HepG2 (cell line): ENCODE results near the gene CD7. TPM values are rescaled to one million over a fixed set of nuclear protein-coding genes. Genes with fewer than 3 reads are reported as not detected.

Source experiments
- AHR ChIP-seq: IDR thresholded peaks from 2 replicates; pipeline ENCODE4 v1.6.1; 2018; ENCODE audit warnings: missing genetic modification reagents, missing compliant biosample characterization
- BORCS8-MEF2B ChIP-seq: sonication (generic); formaldehyde crosslinking; IDR thresholded peaks from 2 replicates; pipeline ENCODE4 v1.8.0; 2022; ENCODE audit warnings: mild to moderate bottlenecking, missing genetic modification reagents
- FOXM1 ChIP-seq: sonication (generic); formaldehyde crosslinking; IDR thresholded peaks from 2 replicates; pipeline ENCODE4 v1.5.0; 2020; ENCODE audit warnings: missing genetic modification reagents
- HOXA9 ChIP-seq: sonication (generic); formaldehyde crosslinking; IDR thresholded peaks from 2 replicates; pipeline ENCODE4 v1.8.1; 2022; ENCODE audit warnings: missing genetic modification reagents, mild to moderate bottlenecking, moderate library complexity, borderline replicate concordance
- ISX ChIP-seq: sonication (generic); formaldehyde crosslinking; conservative IDR thresholded peaks from 2 replicates; pipeline ENCODE4 v1.5.0; 2020; ENCODE audit warnings: missing genetic modification reagents
- MATR3 ChIP-seq: sonication (generic); formaldehyde crosslinking; IDR thresholded peaks from 2 replicates; pipeline ENCODE4 v1.4.0; 2020; ENCODE audit warnings: missing genetic modification reagents
- MBNL3 ChIP-seq: fragments of 250-450 bp; sonication (Bioruptor Pico); conservative IDR thresholded peaks from 2 replicates; pipeline ENCODE4 v1.8.0; 2022; ENCODE audit warnings: mild to moderate bottlenecking, inconsistent platforms
- NCOR1 ChIP-seq: fragments of 200-600 bp; sonication (generic); IDR thresholded peaks from 2 replicates; pipeline ENCODE4 v1.7.0; 2017; ENCODE audit warnings: antibody characterized with exemption, low read length, borderline replicate concordance
- NR3C1 ChIP-seq: sonication (generic); formaldehyde crosslinking; IDR thresholded peaks from 2 replicates; pipeline ENCODE4 v1.4.0; 2020; ENCODE audit warnings: missing genetic modification reagents
- RARA ChIP-seq: IDR thresholded peaks from 2 replicates; pipeline ENCODE4 v1.6.1; 2016; ENCODE audit warnings: missing genetic modification reagents, missing compliant biosample characterization
- RBAK ChIP-seq: sonication (generic); formaldehyde crosslinking; IDR thresholded peaks from 2 replicates; pipeline ENCODE4 v1.5.1; 2020; ENCODE audit warnings: mild to moderate bottlenecking, missing genetic modification reagents
- SIN3A ChIP-seq: IDR thresholded peaks from 2 replicates; pipeline ENCODE4 v1.6.1; 2011; ENCODE audit warnings: low read depth, mild to moderate bottlenecking, control low read depth, low read length, borderline replicate concordance
- SP140L ChIP-seq: sonication (generic); formaldehyde crosslinking; IDR thresholded peaks from 2 replicates; pipeline ENCODE4 v1.4.0; 2020; ENCODE audit warnings: missing genetic modification reagents, borderline replicate concordance
- SP2 ChIP-seq: sonication (generic); formaldehyde crosslinking; IDR thresholded peaks from 2 replicates; pipeline ENCODE4 v1.5.1; 2020; ENCODE audit warnings: mild to moderate bottlenecking, missing genetic modification reagents
- TEAD2 ChIP-seq: sonication (generic); formaldehyde crosslinking; IDR thresholded peaks from 2 replicates; pipeline ENCODE4 v1.9.0; 2021; ENCODE audit warnings: missing genetic modification reagents
- U2AF2 ChIP-seq: fragments of 200-400 bp; formaldehyde crosslinking; IDR thresholded peaks from 2 replicates; pipeline ENCODE4 v1.6.1; 2017; ENCODE audit warnings: low read depth, mild to moderate bottlenecking, low read length
- YY1 ChIP-seq: IDR thresholded peaks from 2 replicates; pipeline ENCODE4 v1.6.1; 2011; ENCODE audit warnings: low read length, low read depth, moderate library complexity, mild to moderate bottlenecking; ENCODE audit not compliant: insufficient read depth, insufficient replicate concordance
- ZFP36 ChIP-seq: fragments of 150-350 bp; IDR thresholded peaks from 2 replicates; pipeline ENCODE4 v1.6.1; 2018; ENCODE audit warnings: borderline replicate concordance, low read length, low read depth; ENCODE audit not compliant: partially characterized antibody
- ZNF326 ChIP-seq: sonication (generic); formaldehyde crosslinking; IDR thresholded peaks from 2 replicates; pipeline ENCODE4 v1.4.0; 2020; ENCODE audit warnings: missing genetic modification reagents, borderline replicate concordance
- ZNF335 ChIP-seq: sonication (generic); formaldehyde crosslinking; IDR thresholded peaks from 2 replicates; pipeline ENCODE4 v1.4.0; 2020; ENCODE audit warnings: missing genetic modification reagents
- ZNF430 ChIP-seq: sonication (generic); formaldehyde crosslinking; IDR thresholded peaks from 2 replicates; pipeline ENCODE4 v1.9.0; 2021; ENCODE audit warnings: mild to moderate bottlenecking, missing genetic modification reagents
- ZNF446 ChIP-seq: sonication (generic); formaldehyde crosslinking; IDR thresholded peaks from 2 replicates; pipeline ENCODE4 v1.5.0; 2020; ENCODE audit warnings: mild to moderate bottlenecking, missing genetic modification reagents
- ZNF605 ChIP-seq: sonication (generic); formaldehyde crosslinking; IDR thresholded peaks from 2 replicates; pipeline ENCODE4 v1.8.0; 2022; ENCODE audit warnings: mild to moderate bottlenecking, missing genetic modification reagents
- ZNF614 ChIP-seq: IDR thresholded peaks from 2 replicates; pipeline ENCODE4 v1.6.1; 2018; ENCODE audit warnings: missing biosample characterization, missing genetic modification reagents, inconsistent platforms, borderline replicate concordance
- polyA plus RNA-seq, 8 experiments: library from polyadenylated mRNA; depleted of rRNA in 3 of 8; stranded (reverse) in 7 of 8; unstranded in 1 of 8; fragments of >200 nt; fragmentation: Illumina TruSeq in 4 of 8; extraction: Trizol in 4 of 8; gene quantifications; 2 replicates each; pipeline versions ENCODE4 v1.2.1 to v1.2.3, GENCODE V29; 2011 to 2016; ENCODE audit warnings: low read depth in 4 of 8, missing spikeins in 1 of 8, mixed read lengths in 1 of 8; ENCODE audit not compliant: insufficient read depth in 1 of 8
- total RNA-seq, 5 experiments: library from RNA; depleted of rRNA; stranded (reverse); fragments of >200 nt; fragmentation: Illumina TruSeq; extraction: Trizol; gene quantifications; 2 replicates each; pipeline ENCODE4 v1.2.3, GENCODE V29; 2016; ENCODE audit warnings: low read depth in 1 of 5
- TF ChIP-seq, protein P1 (sequence below): sonication (generic); formaldehyde crosslinking; IDR thresholded peaks from 2 replicates; pipeline ENCODE4 v1.8.0; 2022; ENCODE audit warnings: mild to moderate bottlenecking, missing genetic modification reagents, moderate library complexity
- TF ChIP-seq, protein P2 (sequence below): sonication (generic); formaldehyde crosslinking; IDR thresholded peaks from 2 replicates; pipeline ENCODE4 v1.5.0; 2020; ENCODE audit warnings: missing genetic modification reagents, mild to moderate bottlenecking, borderline replicate concordance
- TF ChIP-seq, protein P3 (sequence below): IDR thresholded peaks from 2 replicates; pipeline ENCODE4 v1.6.1; 2012; ENCODE audit warnings: inconsistent platforms
- TF ChIP-seq, protein P4 (sequence below): fragments of 450-650 bp; IDR thresholded peaks from 2 replicates; pipeline ENCODE4 v1.6.1; 2017

Gene CD7
- total and polyA plus RNA-seq, 2 of the 13 experiments (the other 11 are each of a cell fraction or from before 2014, with no cell fraction given), result 67.6 to 76.4 TPM

DNA sequence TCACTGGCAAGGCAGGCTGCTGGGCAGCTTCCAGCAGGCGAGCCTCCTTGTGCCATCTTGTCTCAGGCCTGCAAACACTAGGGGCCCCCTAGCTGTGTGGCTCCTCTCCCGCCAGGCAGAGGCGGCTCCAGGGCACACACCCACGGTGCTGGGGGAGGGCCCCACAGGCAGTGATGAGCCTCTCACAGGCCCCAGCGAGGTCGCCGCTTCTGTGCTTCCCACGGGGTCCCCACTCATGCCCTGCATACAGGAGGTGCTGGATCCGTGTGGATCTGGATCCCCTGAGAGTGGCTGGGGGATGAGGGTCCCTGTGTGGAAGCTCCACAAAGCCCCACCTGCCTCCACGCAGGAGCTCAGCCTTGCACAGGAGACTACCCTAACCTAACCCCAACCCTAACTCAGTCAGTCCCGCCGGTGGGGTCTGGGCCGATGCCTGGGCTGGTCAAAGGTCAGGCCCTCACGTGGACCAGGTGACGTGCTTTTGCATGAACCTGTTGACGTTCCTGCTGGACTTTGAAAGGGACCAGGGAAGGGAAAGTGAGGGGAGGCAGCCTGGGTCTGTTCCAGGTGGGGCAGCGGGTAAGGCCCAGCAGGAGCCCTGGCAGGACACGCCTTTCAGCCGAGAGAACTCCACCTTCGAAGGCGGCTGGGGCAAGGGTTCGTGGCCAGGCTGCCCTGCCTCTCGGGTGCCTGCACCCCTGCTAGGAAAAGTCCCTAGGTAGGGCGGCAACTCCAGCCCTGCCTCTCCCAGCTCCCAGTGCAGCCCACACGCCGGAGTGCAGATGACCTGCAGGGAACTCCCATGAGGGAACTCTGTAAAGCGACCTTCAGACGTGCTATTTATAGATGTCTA is 11.0 kb upstream of the CD7 start (continued):
- TF ChIP-seq NCOR1 (peak; percentile 96), BORCS8-MEF2B (CRISPR knock-in tag) (peak; percentile 96), YY1 (no peak), ZNF430 (peak; percentile 95), U2AF2 (no peak), SIN3A (peak; percentile 31; the same call in 1 of the 2 replicates), ISX (CRISPR knock-in tag) (no peak), ZFP36 (no peak), FOXM1 (no peak), SP2 (0 out of 2 replicates have a peak, but pooled peaks have one; percentile 44), ZNF614 (CRISPR knock-in tag) (peak; percentile 84; the same call in 1 of the 2 replicates), SP140L (CRISPR knock-in tag) (0 out of 2 replicates have a peak, but pooled peaks have one; percentile 22), ZNF335 (peak; percentile 52; the same call in 1 of the 2 replicates), ZNF605 (CRISPR knock-in tag) (peak; percentile 85), RBAK (0 out of 2 replicates have a peak, but pooled peaks have one; percentile 72), ZNF326 (CRISPR knock-in tag) (no peak), TEAD2 (no peak), NR3C1 (CRISPR knock-in tag) (no peak), RARA (CRISPR knock-in tag) (peak; percentile 95), ZNF446 (CRISPR knock-in tag) (0 out of 2 replicates have a peak, but pooled peaks have one; percentile 55), AHR (CRISPR knock-in tag) (peak; percentile 74; the same call in 1 of the 2 replicates), MATR3 (CRISPR knock-in tag) (no peak), MBNL3 (no peak; the same call in 1 of the 2 replicates), HOXA9 (CRISPR knock-in tag) (no peak)
- TF ChIP-seq, protein P1, sequence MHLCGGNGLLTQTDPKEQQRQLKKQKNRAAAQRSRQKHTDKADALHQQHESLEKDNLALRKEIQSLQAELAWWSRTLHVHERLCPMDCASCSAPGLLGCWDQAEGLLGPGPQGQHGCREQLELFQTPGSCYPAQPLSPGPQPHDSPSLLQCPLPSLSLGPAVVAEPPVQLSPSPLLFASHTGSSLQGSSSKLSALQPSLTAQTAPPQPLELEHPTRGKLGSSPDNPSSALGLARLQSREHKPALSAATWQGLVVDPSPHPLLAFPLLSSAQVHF (CRISPR knock-in tag), result no peak
- TF ChIP-seq, protein P2, sequence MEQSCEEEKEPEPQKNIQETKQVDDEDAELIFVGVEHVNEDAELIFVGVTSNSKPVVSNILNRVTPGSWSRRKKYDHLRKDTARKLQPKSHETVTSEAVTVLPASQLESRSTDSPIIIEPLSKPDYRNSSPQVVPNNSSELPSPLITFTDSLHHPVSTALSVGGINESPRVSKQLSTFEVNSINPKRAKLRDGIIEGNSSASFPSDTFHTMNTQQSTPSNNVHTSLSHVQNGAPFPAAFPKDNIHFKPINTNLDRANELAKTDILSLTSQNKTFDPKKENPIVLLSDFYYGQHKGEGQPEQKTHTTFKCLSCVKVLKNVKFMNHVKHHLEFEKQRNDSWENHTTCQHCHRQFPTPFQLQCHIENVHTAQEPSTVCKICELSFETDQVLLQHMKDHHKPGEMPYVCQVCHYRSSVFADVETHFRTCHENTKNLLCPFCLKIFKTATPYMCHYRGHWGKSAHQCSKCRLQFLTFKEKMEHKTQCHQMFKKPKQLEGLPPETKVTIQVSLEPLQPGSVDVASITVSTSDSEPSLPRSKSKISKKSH (CRISPR knock-in tag), result peak; percentile 92; the same call in 1 of the 2 replicates
- TF ChIP-seq, protein P3, sequence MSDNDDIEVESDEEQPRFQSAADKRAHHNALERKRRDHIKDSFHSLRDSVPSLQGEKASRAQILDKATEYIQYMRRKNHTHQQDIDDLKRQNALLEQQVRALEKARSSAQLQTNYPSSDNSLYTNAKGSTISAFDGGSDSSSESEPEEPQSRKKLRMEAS, result peak; percentile 97
- TF ChIP-seq, protein P4, sequence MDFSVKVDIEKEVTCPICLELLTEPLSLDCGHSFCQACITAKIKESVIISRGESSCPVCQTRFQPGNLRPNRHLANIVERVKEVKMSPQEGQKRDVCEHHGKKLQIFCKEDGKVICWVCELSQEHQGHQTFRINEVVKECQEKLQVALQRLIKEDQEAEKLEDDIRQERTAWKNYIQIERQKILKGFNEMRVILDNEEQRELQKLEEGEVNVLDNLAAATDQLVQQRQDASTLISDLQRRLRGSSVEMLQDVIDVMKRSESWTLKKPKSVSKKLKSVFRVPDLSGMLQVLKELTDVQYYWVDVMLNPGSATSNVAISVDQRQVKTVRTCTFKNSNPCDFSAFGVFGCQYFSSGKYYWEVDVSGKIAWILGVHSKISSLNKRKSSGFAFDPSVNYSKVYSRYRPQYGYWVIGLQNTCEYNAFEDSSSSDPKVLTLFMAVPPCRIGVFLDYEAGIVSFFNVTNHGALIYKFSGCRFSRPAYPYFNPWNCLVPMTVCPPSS, result no peak
